GM20431 (cell line): ENCODE data around the gene SH2D3C.

Source experiments
- in situ Hi-C: fragments of 300-500 bp; cut with MseI, MboI; formaldehyde crosslinking; loops from one replicate; pipeline ENCODE4 v1.15.0; 2020; ENCODE audit warnings: low sequenced_read_pairs; ENCODE audit not compliant: unreplicated experiment

The SH2D3C gene, protein sequence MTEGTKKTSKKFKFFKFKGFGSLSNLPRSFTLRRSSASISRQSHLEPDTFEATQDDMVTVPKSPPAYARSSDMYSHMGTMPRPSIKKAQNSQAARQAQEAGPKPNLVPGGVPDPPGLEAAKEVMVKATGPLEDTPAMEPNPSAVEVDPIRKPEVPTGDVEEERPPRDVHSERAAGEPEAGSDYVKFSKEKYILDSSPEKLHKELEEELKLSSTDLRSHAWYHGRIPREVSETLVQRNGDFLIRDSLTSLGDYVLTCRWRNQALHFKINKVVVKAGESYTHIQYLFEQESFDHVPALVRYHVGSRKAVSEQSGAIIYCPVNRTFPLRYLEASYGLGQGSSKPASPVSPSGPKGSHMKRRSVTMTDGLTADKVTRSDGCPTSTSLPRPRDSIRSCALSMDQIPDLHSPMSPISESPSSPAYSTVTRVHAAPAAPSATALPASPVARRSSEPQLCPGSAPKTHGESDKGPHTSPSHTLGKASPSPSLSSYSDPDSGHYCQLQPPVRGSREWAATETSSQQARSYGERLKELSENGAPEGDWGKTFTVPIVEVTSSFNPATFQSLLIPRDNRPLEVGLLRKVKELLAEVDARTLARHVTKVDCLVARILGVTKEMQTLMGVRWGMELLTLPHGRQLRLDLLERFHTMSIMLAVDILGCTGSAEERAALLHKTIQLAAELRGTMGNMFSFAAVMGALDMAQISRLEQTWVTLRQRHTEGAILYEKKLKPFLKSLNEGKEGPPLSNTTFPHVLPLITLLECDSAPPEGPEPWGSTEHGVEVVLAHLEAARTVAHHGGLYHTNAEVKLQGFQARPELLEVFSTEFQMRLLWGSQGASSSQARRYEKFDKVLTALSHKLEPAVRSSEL

DNA sequence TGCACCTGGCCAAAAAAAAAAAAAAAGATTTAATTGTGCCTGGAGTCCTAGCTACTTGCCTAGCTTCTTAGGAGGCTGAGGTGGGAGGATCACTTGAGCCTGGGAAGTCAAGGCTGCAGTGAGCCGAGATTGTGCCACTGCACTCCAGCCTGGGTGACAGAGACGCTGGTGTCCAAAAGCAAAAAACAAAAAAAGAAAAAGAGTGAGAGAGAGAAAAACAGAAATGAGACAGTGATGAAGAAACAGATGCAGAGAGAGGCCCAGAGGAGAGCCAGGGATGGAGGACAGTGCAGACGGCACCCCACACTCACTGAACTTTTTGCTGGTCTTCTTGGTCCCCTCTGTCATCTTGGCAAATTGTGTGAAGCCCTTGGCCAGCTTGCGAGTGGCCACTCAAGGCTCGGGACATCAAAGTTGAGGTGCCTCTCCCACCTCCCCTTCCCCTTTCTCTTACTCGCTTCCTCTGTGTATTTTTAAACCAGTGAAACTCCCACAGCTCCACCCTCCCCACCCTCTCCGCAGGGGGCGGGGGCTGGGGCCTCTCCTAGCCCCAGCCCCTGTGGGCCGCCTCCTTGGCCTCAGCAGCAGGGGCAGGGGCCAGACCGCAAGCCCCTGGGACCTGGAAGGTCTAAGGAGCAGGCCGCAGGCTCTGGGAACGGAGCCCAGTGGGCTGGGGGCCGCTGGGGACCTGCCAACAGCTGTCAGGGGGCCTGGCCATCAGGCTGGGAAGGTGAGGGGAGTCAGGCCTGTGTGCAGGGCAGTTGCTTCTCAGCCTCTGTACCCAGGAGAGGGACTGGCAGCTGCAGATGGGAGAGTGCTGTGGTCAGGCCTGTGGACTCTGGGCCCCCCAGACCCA lies at the start of gene SH2D3C:
Gene SH2D3C (minus strand): TSS at position 387 of the 856 bp plus-strand sequence. CDS start 39 bp downstream, at position 348.
- in situ Hi-C loops, result no loop called here

DNA sequence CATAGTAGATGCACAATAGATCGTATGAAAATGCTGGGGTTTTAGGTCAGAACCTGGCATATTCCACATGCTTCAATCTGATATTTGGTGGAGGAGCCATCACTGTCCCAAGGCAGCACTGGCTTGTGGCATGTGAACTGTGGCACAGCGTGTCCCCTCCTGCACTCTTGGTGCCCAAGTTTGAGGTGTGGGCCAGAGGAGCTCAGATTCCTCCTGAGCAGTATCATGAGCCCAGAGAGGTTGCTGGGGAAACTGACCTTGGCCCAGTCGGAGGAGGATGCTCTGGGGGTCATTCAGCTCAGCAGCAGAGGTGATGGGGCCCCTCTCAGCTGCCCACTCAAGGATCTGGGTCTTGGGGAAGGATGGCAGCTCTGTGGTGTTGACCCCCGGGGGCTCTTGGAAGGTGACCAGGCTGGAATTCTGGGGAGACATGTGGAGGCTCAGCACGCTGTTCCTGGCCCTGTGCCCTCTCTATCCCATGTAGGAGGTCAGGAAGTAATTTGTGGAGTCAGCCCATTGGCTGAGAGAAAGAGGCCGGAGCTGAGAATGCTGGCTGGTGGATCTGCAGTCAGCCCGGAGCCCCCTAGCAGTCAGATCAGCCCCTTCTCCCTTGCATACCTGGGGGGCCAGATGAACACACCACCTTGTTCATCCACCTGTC lies 47.9 kb upstream of the SH2D3C start:
- in situ Hi-C loops, result no loop called here

DNA sequence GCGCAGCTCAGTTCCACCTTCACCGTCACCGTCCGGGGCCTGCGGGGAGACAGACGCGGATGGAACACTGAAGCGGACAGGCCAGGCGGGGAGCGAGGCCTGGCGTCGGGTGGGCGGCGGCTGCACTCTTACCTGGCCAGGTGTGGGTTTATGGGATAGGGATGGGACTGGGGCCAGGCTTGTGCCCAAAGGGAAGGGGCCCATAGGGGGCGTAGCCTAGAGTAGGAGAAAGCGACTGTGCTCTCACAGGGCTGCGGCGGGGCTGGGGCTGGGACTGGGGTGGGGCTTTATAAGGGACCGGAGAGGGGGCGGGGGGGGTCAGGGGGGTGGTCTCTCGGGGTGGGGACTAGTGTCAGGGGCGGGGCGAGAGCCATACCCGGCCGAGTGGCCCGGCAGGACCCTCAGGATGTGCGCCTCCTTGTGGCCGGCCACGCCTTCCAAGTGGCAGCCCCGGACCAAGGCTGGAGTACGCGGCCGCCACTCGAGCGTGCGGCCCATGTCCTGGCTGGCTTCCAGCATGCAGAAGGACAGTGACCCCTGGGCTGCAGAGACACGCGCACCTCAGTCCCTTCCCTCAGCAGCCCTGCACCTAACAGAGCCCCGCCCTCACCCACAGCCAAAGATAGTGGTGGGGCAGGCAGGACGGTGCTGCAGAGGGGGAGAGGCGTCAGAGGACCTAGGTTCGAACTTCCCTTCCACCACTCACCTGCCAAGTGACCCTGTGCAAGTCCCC lies 47.0 kb upstream of the SH2D3C start:
- in situ Hi-C loops, result no loop called here

DNA sequence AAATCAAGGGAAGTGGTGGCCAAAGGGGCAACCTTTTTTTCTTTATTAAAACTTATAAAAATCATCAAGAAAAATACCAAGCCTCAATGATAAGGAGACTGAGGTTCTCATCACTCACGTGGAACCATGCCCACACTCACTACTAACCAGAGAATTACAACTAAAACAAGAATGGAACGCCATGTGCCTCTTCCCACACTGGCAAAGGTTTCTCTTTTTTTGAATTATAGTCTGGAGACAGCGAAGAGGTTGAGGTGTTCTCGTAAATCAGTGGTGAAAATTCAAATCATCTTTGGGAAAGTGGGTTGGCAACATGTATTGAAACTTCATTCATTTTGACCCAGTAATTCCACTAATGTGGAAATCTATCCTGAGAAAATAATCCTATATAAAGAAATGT lies 43.6 kb upstream of the SH2D3C start:
- in situ Hi-C loops, result no loop called here

DNA sequence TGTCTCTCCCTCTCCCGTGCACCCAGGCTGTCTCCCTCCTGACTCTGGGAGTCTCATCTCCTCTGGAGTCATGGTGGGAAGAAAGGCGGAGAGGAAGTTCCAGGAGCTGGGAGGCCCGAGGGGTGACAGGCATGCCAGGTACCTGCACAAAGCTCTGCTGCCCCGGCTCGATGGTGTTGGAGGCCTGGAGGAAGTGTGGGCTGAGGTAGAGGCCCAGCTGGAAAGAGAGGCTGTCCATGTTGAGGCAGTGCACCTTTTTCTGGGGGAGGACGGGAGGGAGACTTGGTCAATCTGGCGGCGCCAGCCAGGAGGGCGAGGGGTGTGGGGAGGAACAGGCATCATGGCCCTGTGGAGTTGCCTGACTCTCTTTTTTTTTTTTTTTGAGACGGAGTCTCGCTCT lies 40.1 kb upstream of the SH2D3C start:
- in situ Hi-C loops, result no loop called here

DNA sequence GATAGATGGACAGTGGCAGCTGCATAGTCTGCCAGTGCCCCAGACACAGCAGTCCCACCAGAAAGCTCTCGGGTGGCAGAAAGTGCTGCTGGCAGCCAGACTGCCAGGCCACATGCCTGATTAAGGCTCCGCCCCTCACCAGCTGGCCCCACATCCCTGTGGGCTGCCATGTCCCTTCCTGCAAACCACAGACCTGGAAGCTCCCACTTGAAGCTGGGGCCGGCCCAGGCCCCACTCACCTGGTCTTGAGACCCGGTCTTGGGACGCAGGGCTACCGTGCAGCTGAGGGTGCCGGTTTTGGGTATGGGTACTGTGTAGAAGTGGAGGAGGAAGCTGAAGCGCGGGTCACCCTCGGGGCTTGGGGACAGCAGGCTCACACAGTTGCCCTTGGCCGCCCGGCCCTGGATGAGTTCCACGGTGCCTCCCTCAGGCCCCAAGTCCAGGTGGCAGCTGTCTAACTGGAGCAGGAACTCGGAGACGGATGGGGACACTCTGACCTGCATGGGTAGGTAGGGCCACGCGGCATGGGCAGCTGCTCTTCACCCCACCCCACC lies 39.5 kb upstream of the SH2D3C start:
- in situ Hi-C loops, result no loop called here

DNA sequence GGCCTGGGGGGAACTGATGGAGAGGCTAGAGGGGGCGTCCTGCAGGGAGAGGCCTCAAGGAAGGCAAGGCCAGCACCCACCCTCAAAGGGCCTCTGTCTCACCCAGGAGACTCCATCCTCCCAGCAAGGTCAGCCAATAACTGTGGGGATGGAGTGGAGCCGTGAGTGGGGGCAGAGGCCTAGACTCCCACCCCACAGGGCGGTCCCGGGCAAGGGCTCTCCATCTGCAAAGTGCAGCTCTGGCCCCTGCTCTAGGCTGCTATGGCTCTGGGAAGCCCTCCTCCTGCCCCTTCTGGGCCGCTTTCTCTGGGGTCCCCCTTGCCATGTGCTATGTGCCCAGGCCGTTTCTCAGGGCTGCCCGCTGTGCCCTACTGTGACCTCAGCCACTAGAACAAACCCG lies 38.3 kb upstream of the SH2D3C start:
- in situ Hi-C loops, result no loop called here

DNA sequence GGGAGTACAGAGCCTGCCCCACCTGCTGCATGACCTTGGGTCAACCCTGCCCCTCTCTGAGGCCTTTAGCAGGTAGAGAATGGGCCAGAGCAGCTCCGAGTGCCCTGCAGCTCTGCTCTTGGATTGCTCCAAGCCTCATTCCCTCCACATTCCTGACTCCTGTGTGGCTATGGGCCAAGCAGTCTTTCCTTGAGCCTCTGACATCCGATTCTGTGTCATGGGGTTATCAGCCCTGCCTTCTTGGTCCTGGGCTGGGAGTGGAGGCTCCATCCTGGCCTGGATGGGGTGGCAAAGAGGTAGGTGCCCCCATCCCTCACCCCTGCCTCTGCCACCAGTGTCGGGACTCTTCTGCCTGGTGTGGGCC lies 37.9 kb upstream of the SH2D3C start:
- in situ Hi-C loops, result no loop called here

DNA sequence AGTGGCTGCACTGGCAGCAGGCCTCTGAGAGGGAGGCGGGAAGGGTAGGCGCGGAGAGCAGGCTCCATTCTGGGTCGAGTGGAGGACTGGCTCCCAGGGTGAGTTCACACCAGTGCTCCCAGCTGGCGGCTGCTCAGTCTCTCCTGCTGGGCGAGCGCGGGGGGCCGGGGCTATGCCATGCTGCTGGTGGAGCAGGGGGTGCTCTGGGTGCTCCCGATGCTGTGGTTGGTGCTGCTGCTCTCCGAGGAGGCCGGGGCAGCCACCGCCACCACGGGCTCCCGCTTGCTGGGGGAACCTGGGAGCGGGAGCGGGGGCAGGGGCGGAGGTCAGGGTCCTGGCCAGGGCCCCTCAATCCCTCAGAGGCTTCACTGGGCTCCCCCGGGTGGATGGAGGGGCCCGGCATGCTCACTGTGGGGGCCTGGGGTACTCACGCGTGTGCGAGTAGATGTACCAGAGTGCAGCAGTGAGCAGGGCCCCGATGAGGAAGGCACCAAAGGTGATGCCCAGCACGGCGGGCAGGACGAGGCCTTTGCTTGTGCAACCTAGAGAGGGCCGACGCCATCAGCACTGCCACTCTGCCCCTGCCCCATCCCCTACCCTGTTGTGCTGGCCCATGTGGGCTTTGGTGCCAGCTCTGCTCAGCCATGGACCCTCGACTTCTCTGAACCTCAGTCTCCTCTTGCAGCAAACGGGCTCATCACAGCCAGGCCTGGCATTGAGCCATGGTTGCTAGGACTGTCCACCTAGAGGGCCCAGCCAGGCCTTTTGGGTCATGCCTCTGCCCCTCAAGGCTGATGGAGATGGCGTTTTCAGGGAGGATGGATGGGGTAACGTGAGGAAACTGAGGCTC lies 37.3 kb upstream of the SH2D3C start:
- in situ Hi-C loops, result no loop called here

DNA sequence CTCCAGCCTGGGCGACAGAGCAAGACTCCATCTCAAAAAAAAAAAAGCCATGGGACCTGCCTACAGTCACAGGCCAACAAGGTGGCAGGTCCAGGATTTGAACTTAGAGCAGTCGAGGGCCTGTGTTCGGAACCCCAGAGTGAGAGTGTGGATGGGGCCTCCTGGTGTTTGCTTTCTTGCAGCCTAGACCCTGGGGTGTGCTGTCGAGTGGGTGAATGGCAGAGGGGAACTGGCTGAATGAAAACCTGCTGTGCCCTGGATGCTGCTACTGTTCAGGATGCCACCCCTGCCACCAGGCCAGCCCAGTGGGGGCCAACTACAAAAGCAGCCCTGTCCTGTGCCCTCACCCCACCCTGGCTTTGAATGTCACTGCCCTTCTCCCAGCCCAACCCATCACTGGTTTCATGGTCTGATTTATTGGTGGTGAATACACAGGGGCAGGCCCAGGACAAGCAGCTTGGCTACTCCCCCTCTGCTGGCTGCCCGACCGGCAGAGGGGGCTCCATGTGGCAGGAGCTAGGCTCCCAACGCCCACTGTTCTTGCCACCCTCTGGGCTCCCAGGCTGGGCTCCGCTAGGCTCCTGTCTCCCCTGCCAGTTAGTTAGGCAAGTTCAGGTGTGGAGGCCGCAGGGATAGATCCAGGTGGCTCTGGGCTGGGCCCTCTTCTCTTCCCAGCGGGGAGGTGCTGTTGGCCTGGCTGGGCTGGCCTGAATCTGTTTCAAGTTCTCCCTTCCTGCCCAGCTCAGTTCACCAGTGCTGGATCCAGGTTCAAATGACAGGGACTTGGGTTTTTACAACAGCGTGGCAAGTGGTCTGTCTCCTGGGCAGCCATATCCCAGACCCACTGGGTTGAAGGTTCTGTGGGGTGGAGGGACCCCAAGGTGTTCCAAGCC lies 36.4 kb upstream of the SH2D3C start:
- in situ Hi-C loops, result no loop called here

DNA sequence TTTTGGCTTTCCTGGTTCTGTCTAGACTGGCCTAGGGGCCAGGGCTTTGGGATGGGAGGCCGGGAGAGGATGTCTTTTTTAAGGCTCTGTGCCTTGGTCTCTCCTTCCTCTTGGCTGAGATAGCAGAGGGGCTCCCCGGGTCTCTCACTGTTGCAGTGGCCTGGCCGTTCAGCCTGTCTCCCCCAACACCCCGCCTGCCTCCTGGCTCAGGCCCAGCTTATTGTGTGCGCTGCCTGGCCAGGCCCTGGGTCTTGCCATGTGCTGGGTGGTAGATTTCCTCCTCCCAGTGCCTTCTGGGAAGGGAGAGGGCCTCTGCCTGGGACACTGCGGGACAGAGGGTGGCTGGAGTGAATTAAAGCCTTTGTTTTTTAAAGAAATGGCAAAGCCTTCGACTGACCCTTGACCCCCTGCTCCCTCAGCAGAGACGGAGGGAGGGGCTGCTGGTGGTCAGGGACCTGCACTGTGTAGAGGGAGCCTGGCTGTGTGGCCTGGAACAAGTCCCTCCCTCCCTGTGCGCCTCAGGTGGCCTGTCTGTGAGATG lies 35.3 kb upstream of the SH2D3C start:
- in situ Hi-C loops, result no loop called here

DNA sequence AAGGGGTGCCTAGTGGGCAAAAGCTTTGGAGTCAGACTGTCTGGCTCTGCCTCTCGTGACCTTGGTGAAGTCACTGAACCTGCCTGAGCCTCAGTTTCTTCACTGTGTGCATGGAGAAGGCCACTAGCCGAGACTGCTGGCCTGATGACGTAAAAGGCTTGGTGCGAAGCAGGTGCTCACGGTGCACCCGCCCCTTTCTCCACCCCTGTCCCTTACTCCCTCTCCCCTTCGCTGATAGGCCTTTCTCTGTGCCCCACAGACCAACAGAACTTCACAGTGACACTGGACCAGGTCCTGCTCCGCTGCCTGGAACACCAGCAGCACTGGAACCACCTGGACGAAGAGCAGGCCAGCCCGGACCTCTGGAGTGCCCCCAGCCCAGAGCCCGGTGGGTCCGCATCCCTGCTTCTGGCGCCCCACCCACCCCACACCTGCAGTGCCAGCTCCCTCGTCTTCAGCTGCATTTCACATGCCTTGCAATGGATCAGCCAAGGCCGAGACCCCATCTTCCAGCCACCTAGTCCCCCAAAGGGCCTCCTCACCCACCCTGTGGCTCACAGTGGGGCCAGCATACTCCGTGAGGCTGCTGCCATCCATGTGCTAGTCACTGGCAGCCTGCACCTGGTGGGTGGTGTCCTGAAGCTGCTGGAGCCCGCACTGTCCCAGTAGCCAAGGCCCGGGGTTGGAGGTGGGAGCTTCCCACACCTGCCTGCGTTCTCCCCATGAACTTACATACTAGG lies 34.6 kb upstream of the SH2D3C start:
- in situ Hi-C loops, result no loop called here

DNA sequence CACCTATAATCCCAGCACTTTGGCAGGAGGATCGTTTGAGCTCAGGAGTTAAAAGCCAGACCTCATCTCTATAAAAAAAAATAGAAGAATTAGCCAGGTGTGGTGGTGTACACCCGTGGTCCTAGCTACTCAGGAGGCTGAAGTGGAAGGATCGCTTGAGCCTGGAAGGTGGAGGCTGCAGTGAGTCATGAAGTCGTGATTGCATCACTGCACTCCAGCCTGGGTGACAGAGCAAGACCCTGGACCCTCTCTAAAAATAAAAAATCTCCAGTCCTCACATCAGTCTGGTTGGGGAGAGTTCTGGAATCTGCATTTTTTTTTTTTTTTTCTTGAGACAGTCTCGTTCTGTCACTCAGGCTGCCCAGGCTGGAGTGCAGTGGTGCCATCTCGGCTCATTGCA lies 33.5 kb upstream of the SH2D3C start:
- in situ Hi-C loops, result no loop called here

DNA sequence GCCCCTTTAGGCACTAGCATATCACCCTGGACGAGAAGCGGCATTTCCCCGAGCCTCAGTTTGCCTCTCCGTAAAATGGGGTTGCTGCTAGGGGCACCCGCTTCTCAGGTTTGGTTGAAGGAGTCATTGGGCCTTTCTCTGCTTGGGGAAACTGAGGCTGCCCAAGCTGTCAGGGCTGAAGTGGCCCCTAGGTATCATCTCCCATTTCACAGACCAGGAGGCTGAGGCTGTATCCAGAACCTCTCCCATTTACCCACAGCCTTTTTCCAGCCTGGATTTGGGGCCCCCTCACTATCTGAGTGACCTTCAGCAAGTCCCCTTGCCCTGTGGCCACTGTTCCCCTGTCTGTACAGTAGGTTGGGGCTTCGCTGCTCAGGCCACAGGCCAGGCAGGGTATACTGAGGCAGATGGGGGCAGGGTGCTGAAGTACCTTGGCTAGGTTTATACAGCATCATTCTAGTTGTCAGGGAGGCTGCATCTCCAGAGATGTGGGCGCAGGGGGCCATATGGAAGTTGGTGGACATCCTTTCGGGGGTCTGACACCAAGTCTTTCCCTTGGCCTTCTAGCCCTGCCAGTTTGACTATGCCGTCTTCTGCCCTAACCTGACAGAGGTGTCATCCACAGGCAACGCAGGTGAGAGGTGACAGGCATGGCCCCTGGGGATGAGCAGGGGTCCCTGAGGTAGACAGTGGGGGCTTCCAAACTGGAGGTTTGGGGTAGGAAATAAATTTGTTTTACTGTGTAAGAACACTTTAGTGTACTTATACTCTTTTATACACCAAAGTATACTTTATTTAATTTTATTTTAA lies 32.1 kb upstream of the SH2D3C start:
- in situ Hi-C loops, result no loop called here

DNA sequence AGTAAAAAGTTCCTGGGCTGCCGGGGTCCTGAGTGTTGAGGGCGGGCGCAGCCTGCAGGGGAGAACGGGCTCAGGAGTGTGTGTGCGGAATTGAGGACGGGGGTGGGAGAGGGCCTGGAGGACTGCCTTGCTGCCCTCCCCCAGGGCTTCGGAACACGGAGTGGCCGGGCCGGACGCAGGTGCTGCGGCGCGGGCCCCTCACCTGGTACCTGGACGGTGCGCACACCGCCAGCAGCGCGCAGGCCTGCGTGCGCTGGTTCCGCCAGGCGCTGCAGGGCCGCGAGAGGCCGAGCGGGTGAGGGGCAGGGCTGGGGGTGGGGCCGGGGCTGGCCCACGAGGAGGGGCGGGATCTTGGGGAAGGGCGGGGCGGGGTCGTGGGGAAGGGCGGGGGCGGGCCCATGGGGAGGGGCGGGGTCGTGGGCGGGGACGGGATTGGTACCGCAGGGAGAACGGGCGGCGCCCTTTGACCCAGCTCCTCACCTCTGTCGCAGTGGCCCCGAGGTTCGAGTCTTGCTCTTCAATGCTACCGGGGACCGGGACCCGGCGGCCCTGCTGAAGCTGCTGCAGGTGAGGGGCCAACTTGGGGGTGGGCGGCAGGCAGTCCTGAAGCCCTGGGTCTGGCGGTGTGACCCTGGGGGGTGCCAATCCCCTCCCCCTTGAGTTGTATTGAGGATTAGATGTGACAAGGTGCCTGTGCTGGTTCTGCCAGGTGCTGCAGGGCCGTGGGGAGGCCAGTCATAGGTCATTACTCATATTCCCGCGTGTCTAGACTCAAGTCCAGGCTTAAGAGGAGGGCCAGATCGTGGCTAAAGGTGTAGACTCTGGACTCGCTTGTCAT lies 31.3 kb upstream of the SH2D3C start:
- in situ Hi-C loops, result no loop called here
